GM11168 (cell line): ENCODE measurements around the gene EXD2.
"Not testable (repeated sequence)": the region's sequence is repeated elsewhere in the genome, so short reads cannot be mapped to it uniquely, and the experiment has no call there.

ENCODE experiments used
- in situ Hi-C: fragments of 300-500 bp; cut with MboI; formaldehyde crosslinking; loops from one replicate; pipeline ENCODE4 v1.12.0; 2022; ENCODE audit warnings: low sequenced_read_pairs; ENCODE audit not compliant: unreplicated experiment

Gene EXD2

DNA sequence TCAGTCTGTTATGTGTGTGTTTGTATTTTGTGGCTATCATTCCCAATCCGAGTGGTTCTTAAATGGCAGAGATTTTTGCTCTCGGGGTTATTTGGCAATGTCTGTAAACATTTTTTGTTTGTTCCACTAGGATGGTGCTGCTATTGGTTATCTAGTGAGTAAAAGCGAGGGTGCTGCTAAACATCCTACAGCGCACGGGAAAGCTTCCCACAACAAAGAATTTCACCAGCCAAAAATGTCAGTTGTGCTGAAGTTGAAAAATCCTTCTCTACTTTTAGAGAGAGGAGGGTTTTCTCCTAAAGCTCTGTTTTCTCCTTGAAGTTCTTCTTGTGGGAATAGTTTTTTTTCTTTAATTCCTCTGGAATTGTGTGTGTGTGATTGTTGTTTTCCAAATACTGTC, 2.4 kb downstream of the EXD2 start:
- in situ Hi-C loops = no loop called here

DNA sequence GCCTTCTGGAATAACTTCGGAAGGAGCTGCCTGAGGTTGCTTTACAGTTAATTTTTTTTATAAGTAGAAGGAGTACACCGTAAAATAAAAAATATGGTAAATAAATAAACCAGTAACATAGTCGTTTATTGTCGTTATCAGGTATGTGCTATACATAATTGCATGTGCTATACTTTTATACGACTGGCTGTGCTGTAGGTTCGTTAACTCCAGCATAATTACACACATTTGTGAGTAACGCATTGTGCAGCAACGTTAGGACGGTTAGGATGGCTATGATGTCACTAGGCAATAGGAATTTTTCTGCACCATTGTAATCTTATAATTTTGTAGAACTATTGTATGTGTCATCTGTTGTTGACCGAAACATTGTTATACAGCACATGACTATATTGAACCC, 8.5 kb downstream of the EXD2 start:
- in situ Hi-C loops = no loop called here

DNA sequence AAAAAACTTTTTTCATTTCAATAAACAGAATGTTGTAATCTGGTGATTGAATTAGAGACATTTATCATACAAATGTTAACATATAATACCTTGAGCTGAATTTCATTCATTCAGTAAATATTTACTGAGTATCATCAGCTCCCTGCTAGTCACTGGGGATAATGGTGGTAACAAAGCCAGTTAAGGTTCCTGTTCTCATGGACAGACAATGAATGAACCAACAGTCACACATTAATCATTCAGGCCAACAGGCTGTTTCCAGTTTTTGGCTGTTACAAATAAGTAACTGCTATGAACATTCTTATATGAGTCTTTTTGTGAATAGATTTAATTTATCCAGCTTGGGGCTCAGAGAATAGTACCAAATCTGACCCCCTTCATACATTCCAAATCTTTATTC, 13.5 kb downstream of the EXD2 start:
- in situ Hi-C loops = no loop called here

DNA sequence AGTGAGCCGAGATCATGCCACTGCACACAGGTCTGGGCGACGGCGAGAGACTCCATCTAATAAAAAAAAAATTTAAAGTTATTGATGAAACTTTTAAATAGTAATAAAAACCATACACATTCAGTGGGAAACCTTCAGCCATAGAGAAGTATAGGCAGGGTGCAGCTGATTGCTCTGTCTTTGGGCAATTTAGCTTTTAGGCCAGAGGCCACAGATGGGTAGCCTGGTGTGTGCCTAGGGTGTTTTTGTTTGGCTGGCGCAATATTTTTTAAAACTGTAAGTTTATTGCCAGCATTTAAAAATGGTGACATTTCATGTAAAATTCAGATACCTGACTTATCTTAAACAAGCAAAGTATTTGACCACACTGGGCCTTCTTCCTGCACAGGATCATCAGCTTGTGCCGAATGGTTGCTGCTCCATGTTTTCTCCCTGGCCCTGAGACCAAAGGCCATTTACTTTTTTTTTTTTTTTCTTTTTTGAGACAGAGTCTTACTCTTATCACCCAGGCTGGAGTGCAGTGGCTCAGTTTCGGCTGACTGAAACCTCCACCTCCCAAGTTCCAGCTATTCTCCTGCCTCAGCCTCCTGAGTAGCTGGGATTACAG, 16.2 kb downstream of the EXD2 start:
- in situ Hi-C loops = no loop called here

DNA sequence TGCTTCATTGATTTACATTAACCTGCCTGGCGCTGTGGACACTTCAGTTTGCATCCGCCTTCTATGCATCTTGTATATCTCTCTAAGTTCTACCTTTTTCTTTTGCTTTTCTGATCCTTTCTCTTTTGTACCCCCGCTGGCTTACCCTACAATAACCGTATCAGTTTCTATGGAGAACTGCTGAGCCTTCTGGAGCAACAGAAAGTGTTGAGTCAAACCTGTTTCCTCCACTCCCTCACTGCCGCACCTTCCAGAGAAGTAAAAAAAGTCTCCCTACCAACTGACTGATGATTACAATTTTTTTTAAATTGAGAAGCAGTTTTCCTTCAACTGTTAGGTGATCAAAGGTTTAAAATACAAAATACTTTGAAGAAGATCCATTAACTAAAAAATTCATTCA, 17.4 kb downstream of the EXD2 start:
- in situ Hi-C loops = no loop called here

DNA sequence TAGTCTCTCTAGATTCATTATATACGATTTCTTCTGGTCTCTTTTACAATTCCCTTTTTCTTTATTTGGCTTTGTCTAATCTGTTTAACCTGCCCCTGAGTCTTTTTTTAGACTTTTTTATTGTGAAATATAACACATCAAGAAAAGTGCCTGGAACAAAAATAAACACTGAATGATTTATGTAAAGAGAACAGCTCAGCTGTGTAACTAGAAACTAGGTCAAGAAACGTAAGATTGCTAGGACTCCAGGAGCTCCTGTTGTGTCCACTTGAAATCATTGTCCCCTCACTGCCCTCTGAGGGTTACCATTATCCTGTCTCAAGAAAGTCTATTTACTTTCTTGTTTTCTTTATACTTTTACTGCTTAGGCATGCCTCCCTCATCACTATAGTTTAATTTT, 23.1 kb downstream of the EXD2 start:
- in situ Hi-C loops = no loop called here

DNA sequence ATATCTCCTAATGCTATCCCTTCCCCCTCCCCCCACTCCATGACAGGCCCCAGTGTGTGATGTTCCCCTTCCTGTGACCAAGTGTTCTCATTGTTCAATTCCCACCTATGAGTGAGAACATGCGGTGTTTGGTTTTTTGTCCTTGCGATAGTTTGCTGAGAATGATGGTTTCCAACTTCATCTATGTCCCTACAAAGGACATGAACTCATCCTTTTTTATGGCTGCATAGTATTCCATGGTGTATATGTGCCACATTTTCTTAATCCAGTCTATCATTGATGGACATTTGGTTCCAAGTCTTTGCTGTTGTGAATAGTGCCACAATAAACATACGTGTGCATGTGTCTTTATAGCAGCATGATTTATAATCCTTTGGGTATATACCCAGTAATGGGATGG, 26.4 kb downstream of the EXD2 start:
- in situ Hi-C loops = not testable (repeated sequence)

DNA sequence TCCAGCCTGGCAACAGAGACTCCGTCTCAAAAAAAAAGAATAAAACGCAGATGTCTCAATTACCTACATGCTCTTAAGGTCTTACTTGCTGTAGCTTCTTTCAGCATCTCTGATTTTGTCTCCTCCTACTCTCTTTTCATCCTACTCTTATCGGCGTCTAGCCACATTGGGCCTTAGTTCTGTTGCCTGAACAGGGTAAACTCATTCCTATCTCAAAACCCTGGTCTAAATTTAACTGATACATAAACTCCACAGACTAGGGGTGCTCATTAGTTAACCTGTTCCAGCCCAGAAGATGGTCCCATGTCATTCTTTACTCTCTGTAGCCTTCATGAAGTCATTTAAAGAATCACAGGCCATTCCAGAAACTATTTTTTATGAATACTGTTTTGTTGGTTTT, 33.6 kb downstream of the EXD2 start:
- in situ Hi-C loops = loop anchor here (25.0 kb wide), 1 partner anchor 512 kb away; no protein-coding TSS in a partner anchor

DNA sequence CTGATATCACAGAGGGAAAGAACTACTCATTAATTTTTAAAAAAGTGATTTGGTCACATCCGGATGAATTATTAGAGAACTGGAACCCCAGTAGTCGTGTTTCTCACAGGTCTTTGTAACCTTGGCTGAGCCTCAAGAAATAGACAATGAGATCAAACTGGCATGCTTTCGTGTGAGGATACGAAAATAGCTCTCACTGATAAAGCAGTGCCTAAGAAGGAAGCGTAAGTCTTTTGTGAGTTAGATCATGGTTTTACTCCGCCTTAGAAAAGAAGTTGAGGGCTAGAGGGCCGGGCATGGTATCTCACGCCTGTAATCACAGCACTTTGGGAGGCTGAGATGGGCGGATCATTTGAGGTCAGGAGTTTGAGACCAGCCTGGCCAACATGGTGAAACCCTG, 34.9 kb downstream of the EXD2 start:
- in situ Hi-C loops = loop anchor here (25.0 kb wide), 1 partner anchor 511 kb away; no protein-coding TSS in a partner anchor

DNA sequence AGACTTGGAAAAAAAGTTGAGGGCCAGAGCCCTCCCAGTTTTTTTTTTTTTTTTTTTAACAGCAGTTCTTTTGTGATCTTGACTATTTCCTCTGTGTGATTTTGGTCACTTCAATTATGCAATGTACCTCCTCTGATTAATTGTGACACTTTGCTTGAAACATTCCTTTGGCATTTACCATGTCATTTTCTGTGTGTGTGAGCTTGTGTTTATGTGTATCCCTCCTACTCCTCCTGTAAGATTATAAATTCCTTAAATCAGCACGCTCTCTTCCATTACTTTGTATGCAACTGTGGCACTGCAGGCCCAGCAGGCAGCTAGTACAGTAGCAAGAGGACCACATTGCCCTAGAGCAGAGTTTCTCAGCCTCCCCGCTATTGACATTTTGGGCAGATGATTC, 35.4 kb downstream of the EXD2 start:
- in situ Hi-C loops = loop anchor here (25.0 kb wide), 1 partner anchor 511 kb away; no protein-coding TSS in a partner anchor

DNA sequence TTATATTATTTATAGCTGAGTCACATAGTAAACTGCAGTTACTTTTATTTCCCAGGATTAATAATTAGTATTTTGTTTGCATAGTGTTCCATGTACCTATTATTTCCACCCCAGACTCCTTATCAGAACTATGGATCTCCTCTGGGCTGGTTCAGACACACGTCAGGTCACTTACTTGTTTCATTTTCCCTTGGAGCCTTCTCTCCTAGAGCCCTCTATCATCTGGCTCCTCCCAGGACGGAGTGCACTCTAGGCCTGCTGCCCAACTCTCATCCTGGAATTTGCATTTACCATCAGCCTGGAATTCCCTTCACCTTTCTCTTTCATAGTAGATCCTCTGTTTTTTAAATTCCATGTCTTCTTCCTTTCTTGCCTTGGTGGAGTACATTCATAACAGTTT, 40.2 kb downstream of the EXD2 start:
- in situ Hi-C loops = loop anchor here (25.0 kb wide), 1 partner anchor 506 kb away; no protein-coding TSS in a partner anchor

DNA sequence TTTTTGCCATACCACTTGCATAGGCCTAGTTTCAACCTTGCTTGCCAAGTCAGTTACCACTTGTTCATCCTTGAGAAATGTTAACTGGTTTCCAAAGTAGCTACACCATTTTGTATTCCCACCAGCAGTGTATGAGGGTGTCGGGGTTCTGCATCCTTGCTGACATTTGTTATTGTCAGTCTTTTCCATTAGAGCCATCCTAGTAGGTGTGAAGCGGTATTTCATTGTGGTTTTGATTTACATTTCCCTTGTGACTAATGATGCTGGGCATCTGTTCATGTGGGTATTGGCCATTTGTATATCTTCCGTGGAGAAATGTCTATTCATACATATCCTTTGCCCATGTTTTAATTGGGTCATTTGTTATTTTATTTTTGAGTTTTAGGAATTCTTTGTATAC, 41.1 kb downstream of the EXD2 start:
- in situ Hi-C loops = loop anchor here (25.0 kb wide), 1 partner anchor 505 kb away; no protein-coding TSS in a partner anchor

DNA sequence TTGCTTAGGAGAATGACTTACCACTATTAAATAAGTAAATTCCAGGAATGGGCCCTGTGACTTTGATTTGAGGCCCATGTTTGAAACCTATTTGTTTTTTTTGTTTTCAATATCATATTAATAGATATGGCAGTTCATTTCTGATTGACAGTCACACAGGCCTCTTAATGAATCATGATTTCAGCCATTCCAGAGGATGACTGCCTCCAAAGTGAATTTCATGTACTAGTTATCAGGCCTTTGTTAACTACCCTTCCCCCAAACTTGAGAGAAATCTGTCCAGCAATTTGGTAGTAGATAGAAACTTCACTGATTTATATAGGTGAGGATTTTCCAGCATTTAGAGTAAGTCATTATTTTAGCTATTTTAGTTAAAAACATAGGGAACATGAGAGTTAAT, 42.8 kb downstream of the EXD2 start:
- in situ Hi-C loops = loop anchor here (25.0 kb wide), 1 partner anchor 503 kb away; no protein-coding TSS in a partner anchor

DNA sequence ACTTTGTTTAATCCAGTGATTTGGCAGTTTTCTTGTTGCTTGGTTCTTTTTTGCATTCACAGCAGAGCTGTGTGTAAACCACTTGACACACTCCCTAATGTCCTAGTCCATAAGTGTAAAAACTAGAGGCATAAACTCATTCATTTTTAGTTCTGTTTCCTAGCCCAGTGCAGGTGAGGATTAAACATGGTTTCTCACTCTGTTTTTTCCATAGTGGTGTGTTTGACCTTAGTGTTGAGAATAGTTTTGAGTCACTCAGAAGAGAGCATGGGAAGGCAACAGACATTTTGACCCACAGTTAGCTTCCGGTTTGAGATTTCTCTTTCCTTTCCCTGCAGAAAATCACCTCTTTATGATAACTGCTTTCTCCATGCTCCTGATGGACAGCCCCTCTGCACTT, 44.4 kb downstream of the EXD2 start:
- in situ Hi-C loops = loop anchor here (25.0 kb wide), 1 partner anchor 502 kb away; no protein-coding TSS in a partner anchor

DNA sequence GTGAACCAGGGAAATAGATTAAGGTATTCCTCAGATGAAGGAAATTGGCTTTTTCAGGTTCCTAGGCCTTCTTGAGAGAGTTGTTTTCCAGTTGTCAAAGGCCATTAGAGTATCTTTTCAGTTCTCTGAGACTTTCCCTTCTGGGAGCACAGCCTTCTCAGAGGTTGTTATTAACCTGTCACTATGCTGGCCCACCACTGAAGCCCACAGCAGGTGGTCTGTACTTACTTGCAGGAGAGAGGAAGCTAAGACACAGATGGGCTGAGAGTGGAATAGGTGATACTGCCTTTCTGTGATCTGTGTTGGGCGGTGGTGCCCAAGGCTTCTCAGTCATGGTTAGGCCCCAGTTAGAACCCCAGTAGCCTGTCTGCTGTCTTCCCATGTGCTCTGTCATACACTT, 45.8 kb downstream of the EXD2 start:
- in situ Hi-C loops = loop anchor here (25.0 kb wide), 1 partner anchor 500 kb away; no protein-coding TSS in a partner anchor

DNA sequence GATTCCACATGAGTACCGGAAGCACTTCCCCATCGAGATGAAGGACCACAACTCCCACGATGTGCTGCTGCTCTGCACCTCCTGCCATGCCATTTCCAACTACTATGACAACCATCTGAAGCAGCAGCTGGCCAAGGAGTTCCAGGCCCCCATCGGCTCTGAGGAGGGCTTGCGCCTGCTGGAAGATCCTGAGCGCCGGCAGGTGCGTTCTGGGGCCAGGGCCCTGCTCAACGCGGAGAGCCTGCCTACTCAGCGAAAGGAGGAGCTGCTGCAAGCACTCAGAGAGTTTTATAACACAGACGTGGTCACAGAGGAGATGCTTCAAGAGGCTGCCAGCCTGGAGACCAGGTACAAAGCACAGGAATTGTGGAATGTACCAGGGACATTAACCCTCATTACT, 46.3 kb downstream of the EXD2 start:
- in situ Hi-C loops = loop anchor here (25.0 kb wide), 1 partner anchor 500 kb away; no protein-coding TSS in a partner anchor

DNA sequence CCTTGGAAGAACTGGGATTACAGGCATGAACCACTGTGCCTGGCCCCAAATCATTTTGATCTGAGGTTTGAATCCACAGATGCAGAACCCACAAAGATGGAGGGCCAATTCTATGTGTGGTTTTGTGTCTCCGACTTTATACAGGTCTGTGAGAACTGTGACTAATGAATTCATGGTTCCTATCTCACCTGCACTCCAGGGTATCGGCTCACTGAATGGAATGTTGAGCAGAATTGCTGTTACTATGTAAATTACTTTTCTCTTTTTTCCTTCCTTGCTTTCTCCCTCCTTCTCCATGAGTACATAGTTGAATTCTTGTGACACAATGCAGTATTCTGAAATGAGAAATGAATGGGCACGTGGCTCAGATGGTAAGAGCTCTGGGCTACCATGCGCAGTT, 47.6 kb downstream of the EXD2 start:
- in situ Hi-C loops = loop anchor here (25.0 kb wide), 1 partner anchor 498 kb away; no protein-coding TSS in a partner anchor

DNA sequence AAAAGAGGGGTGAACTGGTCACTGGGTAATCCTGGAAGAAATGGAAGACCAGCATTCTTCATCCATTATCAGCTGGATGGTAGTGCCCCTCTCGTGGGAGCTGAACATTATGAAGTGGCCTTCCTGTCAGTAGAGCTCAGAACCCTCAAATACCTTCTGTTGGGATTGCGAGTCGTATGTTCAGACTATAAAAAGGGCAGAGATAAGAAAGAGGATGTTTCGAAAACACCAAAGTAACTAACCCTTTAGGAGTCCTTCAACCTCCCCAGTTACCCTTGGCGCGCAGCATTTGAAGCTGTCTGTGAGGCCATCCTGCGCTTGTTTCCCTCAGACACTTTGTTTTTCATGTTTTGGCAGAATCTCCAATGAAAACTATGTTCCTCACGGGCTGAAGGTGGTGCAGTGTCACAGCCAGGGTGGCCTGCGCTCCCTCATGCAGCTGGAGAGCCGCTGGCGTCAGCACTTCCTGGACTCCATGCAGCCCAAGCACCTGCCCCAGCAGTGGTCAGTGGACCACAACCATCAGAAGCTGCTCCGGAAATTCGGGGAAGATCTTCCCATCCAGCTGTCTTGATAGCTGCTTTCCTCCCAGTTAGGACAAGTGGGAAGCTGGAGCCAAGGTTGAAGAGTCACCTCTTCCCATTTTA, 49.4 kb downstream of the EXD2 start:
- in situ Hi-C loops = loop anchor here (25.0 kb wide), 1 partner anchor 497 kb away; no protein-coding TSS in a partner anchor

DNA sequence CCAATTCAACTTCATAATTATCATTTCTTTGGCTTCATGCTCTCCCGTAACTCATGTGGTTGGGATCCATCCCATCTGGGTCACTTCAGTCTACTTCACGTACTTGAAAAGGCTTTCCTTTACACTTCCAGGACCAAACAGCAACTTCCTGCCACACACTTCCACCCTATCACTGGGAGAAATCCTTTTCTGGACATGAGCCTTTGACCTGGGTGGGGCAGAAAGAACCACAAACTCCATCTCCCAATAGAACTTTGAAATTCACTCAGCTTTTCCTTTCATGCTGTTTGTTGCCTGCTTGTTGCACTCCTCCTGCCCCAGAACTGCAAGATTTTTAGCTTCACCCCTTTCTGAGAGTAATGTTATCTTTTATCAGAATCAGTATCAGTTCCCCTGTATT, 50.3 kb downstream of the EXD2 start:
- in situ Hi-C loops = loop anchor here (25.0 kb wide), 1 partner anchor 496 kb away; no protein-coding TSS in a partner anchor

DNA sequence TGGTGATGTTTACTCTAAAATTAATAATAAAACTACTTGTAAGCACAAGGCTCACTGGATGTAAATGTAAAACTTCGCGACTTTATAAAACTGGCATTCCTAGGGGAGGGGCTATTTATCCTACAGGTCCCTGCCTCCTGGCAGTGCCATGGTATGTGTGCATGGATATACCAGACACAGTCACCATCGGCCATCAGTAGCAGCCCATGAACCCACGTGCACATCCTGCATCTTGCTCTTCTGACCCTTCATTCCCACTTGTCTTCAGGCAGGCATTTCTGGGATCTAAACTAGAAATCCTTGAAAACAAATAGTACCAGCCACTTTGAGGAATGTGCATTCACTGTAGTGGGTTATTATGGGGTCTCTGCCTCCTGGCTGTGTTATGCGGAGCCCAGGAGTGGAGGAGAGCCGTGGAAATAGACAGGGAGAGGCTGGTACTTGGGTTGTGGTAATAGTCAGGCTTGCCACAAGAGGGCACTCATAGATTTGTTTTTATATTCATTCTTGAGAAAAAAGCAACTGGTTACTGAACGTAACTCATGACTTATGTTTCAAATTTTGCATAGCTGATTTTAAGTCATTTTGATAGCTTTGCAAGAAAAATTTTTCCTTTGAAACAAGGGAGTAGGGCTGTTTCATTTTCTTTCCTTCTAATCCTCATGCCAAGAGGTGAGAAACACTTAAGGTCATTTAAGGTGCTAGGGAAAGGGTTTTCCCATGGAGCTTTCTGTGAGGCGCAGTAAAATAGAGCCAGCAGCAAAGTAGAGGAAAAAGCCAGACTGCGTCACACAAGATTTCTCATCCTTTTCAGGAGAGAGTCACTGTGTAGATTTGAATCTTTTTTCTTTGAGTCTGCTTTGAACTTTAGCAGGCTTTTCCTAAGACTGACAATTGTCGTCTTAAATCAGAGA, 51.3 kb downstream of the EXD2 start:
- in situ Hi-C loops = loop anchor here (25.0 kb wide), 1 partner anchor 495 kb away; no protein-coding TSS in a partner anchor
